ENCODE measurements around the gene KIAA2012. TPM values are rescaled to one million over a fixed set of nuclear protein-coding genes. Genes with fewer than 3 reads are reported as not detected.

The KIAA2012 gene
- total RNA-seq, 1 donor = not detected

- Histone ChIP-seq H3K4me3 (ENCODE audit: low read length) (no peak overlapping the region), H3K9me3 (ENCODE audit: low read depth, low read length) (no peaks in the 10 kb centered on the region), H3K4me1 (ENCODE audit: insufficient read depth, low read length) (peaks cover 9% of the 10 kb centered on the region), H3K27me3 (ENCODE audit: insufficient read depth, low read length) (no peaks in the 10 kb centered on the region)
Observed at GRCh38 chr2:202112041-202112440, 39.0 kb downstream of the KIAA2012 start.

GRCh38 chr2:202113571-202114142 lies 40.6 kb downstream of the KIAA2012 start:
- H3K9me3 ChIP-seq (ENCODE audit: low read depth, low read length) = no peaks in the 10 kb centered on the region
- H3K4me1 ChIP-seq (ENCODE audit: insufficient read depth, low read length) = peaks cover 9% of the 10 kb centered on the region
- no peaks in the 10 kb centered on the region for H3K27me3 ChIP-seq (ENCODE audit: insufficient read depth, low read length)
- H3K4me3 ChIP-seq (ENCODE audit: low read length) = no peak overlapping the region

DNA sequence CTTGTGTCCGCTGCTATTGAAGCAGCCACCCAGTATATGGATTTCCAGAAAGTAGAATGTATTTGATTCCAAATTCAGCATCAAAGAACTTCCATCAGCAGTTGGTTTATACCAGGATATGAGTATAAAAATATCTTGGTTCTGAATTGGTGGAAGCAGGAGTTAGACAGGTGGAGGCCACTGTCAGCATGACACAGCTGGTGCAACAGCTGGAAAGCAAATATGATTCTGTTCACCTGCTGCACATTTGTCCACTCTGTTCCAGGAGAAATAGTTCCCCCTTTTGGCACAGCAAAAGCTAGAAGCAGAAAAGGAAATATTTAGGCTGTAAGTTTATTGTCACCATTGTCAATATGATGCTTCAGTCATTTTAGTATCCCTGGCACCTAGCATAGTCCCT lies 41.2 kb downstream of the KIAA2012 start:
- Histone ChIP-seq H3K9me3 (ENCODE audit: low read depth, low read length) (no peaks in the 10 kb centered on the region), H3K4me3 (ENCODE audit: low read length) (no peak overlapping the region), H3K4me1 (ENCODE audit: insufficient read depth, low read length) (peaks cover 9% of the 10 kb centered on the region), H3K27me3 (ENCODE audit: insufficient read depth, low read length) (no peaks in the 10 kb centered on the region)

DNA sequence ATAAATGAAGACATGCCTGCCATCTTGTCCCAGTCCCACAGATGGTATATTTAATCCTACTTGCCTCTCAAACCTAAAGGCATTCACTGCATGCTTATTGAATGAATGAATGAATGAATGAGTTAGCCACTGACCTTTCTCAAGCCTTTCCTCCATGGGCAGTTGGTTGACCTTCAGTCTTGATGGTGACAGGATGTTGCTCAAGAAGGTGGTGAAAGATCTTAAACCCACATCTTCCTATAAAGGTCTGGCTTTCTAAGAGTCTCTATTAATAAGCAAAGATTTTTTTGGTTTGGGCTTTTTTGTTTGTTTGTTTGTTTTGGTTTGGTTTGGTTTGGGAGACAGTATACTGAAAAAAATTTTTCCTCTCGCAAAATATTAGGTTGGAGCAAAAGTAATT lies 41.7 kb downstream of the KIAA2012 start:
- Histone ChIP-seq H3K27me3 (ENCODE audit: insufficient read depth, low read length) (no peaks in the 10 kb centered on the region), H3K9me3 (ENCODE audit: low read depth, low read length) (no peaks in the 10 kb centered on the region), H3K4me3 (ENCODE audit: low read length) (no peak overlapping the region), H3K4me1 (ENCODE audit: insufficient read depth, low read length) (peaks cover 9% of the 10 kb centered on the region)

GRCh38 chr2:202115479-202115971 lies 42.5 kb downstream of the KIAA2012 start:
- H3K27me3 ChIP-seq (ENCODE audit: insufficient read depth, low read length) = no peaks in the 10 kb centered on the region
- H3K4me3 ChIP-seq (ENCODE audit: low read length) = no peak overlapping the region
- peaks cover 9% of the 10 kb centered on the region for H3K4me1 ChIP-seq (ENCODE audit: insufficient read depth, low read length)
- no peaks in the 10 kb centered on the region for H3K9me3 ChIP-seq (ENCODE audit: low read depth, low read length)

GRCh38 chr2:202116691-202117090 lies 43.6 kb downstream of the KIAA2012 start:
- Histone ChIP-seq H3K27me3 (ENCODE audit: insufficient read depth, low read length) (no peaks in the 10 kb centered on the region), H3K4me1 (ENCODE audit: insufficient read depth, low read length) (peaks cover 13% of the 10 kb centered on the region), H3K9me3 (ENCODE audit: low read depth, low read length) (no peaks in the 10 kb centered on the region), H3K4me3 (ENCODE audit: low read length) (no peak overlapping the region)

DNA sequence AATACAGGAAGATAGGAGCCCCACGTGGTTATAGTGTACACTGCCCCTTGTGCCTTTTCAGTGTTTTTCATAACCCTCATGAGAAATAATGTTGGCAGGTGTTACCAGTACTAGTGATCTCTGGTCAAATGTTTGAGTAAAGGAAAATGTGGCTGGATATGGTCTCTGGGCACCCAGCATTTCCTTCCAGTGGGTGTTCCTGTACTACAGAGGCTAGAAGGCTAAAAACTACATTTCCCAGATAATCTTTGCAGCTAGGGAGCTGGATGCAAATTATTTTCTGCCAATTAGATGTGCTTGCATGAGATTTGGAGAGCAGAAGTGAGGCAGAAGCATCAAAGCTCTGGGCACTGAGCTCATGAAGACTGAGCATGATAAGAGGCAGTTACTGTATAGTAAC lies 45.1 kb downstream of the KIAA2012 start:
- Histone ChIP-seq H3K9me3 (ENCODE audit: low read depth, low read length) (no peaks in the 10 kb centered on the region), H3K4me3 (ENCODE audit: low read length) (no peak overlapping the region), H3K4me1 (ENCODE audit: insufficient read depth, low read length) (peaks cover 19% of the 10 kb centered on the region), H3K27me3 (ENCODE audit: insufficient read depth, low read length) (no peaks in the 10 kb centered on the region)

DNA sequence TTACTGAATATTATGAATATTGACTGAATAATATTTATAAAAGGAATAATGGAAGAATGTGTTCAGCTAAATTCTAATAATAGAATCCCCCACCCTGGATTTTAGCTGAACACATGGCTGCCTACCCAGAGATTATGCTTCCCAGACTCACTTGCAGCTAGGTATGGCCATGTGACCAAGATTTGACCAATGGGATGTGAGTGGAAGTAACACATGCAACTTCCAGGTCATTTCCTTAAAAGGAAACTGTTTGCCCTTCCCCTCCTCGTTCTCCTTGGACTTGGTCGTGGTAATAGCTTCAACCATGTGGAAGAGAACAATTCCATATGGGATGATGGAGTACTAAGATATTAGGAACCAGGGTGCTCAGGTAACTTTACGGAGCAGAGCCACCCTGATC lies 47.8 kb downstream of the KIAA2012 start:
- Histone ChIP-seq H3K9me3 (ENCODE audit: low read depth, low read length) (no peaks in the 10 kb centered on the region), H3K4me1 (ENCODE audit: insufficient read depth, low read length) (peaks cover 10% of the 10 kb centered on the region), H3K4me3 (ENCODE audit: low read length) (no peak overlapping the region), H3K27me3 (ENCODE audit: insufficient read depth, low read length) (no peaks in the 10 kb centered on the region)

- Histone ChIP-seq H3K27me3 (ENCODE audit: insufficient read depth, low read length) (no peaks in the 10 kb centered on the region), H3K9me3 (ENCODE audit: low read depth, low read length) (no peaks in the 10 kb centered on the region), H3K4me3 (ENCODE audit: low read length) (no peak overlapping the region)
Observed at GRCh38 chr2:202121532-202122162, 48.6 kb downstream of the KIAA2012 start.

GRCh38 chr2:202122163-202122540 lies 49.1 kb downstream of the KIAA2012 start:
- H3K4me3 ChIP-seq (ENCODE audit: low read length) = no peak overlapping the region
- peaks cover 10% of the 10 kb centered on the region for H3K4me1 ChIP-seq (ENCODE audit: insufficient read depth, low read length)
- no peaks in the 10 kb centered on the region for H3K27me3 ChIP-seq (ENCODE audit: insufficient read depth, low read length)
- H3K9me3 ChIP-seq (ENCODE audit: low read depth, low read length) = no peaks in the 10 kb centered on the region

More at GRCh38 chr2:202121532-202122162, 48.6 kb downstream of the KIAA2012 start:
- H3K4me1 ChIP-seq (ENCODE audit: insufficient read depth, low read length) = peaks cover 10% of the 10 kb centered on the region

DNA sequence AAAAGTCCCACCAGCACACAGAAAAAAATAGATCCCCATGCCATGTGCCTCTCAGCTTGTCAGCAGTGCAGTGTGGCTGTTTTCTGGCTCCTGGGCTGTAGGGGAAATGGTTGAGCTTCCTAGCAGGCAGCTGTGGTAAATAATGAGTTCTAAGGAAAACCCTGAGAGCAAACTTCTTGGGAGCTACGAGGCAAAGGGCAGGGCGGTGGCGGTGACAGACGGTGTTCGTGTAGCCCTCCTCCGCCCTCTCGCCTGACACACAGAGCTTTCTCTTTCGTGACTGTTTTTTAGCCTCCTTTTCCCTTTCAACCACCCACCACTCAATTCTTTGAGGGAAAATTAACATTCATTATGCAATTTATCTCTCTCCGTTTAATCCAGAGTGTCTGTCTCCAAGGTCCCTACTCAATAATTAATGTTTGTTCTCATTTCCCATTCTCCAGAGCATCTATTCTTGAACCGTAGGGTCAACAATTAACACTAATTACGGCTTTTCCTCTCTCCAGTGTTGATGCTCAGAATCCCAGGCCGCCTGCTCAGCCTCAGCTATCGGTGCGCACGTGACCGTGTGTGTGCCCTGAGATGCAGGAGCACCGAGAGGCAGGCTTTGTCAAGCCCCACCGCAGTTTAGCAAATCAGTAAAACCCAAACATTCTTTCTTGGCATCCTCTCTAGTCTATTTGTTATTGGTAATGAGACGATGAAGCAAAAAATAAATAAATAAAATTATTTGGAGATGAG lies 50.1 kb downstream of the KIAA2012 start:
- Histone ChIP-seq H3K4me1 (ENCODE audit: insufficient read depth, low read length) (peaks cover 10% of the 10 kb centered on the region), H3K4me3 (ENCODE audit: low read length) (no peak overlapping the region), H3K9me3 (ENCODE audit: low read depth, low read length) (no peaks in the 10 kb centered on the region), H3K27me3 (ENCODE audit: insufficient read depth, low read length) (no peaks in the 10 kb centered on the region)

DNA sequence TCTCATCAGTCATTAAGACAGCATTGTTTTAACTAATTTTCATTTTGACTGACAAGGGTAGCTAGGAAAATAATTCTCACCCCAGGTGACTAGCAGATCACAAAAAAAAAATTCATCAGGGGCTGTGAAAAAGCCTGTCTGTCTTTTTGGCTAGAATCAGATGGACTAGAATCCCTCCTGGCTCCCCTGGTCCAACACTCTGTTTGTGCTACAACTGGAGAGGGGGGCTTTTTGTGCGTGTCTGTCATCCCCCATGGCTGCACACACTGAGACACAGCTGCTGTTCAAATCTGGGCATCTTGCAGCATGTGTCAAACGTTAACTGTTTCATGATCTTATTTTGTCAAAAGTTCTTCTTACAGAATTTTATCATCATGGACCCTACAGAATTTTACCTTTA lies 51.2 kb downstream of the KIAA2012 start:
- no peaks in the 10 kb centered on the region for H3K9me3 ChIP-seq (ENCODE audit: low read depth, low read length)
- peaks cover 10% of the 10 kb centered on the region for H3K4me1 ChIP-seq (ENCODE audit: insufficient read depth, low read length)
- no peaks in the 10 kb centered on the region for H3K27me3 ChIP-seq (ENCODE audit: insufficient read depth, low read length)
- H3K4me3 ChIP-seq (ENCODE audit: low read length) = no peak overlapping the region

DNA sequence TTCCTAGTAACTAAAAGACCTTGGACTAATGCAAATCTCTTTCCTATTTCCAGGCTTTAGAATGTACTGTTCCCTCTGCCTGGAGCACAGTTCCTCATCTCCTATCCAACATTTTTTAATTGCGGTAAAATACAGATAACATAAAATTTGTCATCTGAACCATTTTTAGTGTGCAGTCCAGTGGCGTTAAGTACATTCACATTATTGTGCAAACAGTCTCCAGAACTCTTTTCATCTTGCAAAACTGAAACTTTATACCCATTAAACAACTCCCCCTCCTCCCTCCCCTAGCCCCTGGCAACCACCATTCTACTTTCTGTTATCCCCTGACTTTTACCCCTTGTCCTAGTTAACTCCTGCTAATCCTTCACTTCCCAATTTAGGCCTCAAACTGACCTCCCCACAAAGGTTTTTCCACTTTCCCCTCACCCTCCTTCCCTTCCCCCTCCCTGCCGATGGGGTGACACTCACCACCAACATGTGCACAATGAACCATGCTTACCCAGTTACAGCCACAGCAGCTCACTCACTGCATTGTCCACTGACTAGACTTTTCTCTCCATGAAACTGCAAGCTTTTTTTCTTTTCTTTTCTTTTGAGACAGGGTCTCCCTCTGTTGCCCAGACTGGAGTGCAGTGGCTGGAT lies 54.8 kb downstream of the KIAA2012 start:
- H3K4me3 ChIP-seq (ENCODE audit: low read length) = no peak overlapping the region
- no peaks in the 10 kb centered on the region for H3K9me3 ChIP-seq (ENCODE audit: low read depth, low read length)
- no peaks in the 10 kb centered on the region for H3K4me1 ChIP-seq (ENCODE audit: insufficient read depth, low read length)
- no peaks in the 10 kb centered on the region for H3K27me3 ChIP-seq (ENCODE audit: insufficient read depth, low read length)

- Histone ChIP-seq H3K9me3 (ENCODE audit: low read depth, low read length) (no peaks in the 10 kb centered on the region), H3K4me1 (ENCODE audit: insufficient read depth, low read length) (no peaks in the 10 kb centered on the region), H3K27me3 (ENCODE audit: insufficient read depth, low read length) (no peaks in the 10 kb centered on the region), H3K4me3 (ENCODE audit: low read length) (no peak overlapping the region)
Observed at GRCh38 chr2:202129841-202130240, 56.8 kb downstream of the KIAA2012 start.

GRCh38 chr2:202133200-202133908 lies 60.3 kb downstream of the KIAA2012 start:
- Histone ChIP-seq H3K4me1 (ENCODE audit: insufficient read depth, low read length) (no peaks in the 10 kb centered on the region), H3K9me3 (ENCODE audit: low read depth, low read length) (no peaks in the 10 kb centered on the region), H3K4me3 (ENCODE audit: low read length) (no peak overlapping the region), H3K27me3 (ENCODE audit: insufficient read depth, low read length) (no peaks in the 10 kb centered on the region)

Measured in mononuclear cell (primary cell).